Upper lobe of left lung (tissue), 4 donors: Measurements from ENCODE around the gene WNT6.

Experiments used
- EP300 ChIP-seq, 4 donors: sonication (generic); formaldehyde crosslinking; IDR thresholded peaks; one replicate each; pipeline ENCODE4 v1.5.1; 2017; ENCODE audit warnings: antibody characterized with exemption in 4 of 4, control low read depth in 2 of 4
- POLR2A ChIP-seq, 4 donors: fragments of 450-650 bp; IDR thresholded peaks; one replicate each; pipeline ENCODE4 v1.5.1; 2016 to 2017; ENCODE audit warnings: antibody characterized with exemption in 4 of 4, mild to moderate bottlenecking in 2 of 4
- POLR2AphosphoS5 ChIP-seq, 2 donors: sonication (generic); formaldehyde crosslinking; IDR thresholded peaks; one replicate each; pipeline ENCODE4 v1.5.1; 2017; ENCODE audit warnings: antibody characterized with exemption in 2 of 2
- TF ChIP-seq, protein P1 (sequence below), 6 experiments: fragments of 450-650 bp in 4 of 6; fragments of 200-600 bp in 2 of 6; sonication (generic) in 2 of 6; IDR thresholded peaks; one replicate each; pipeline ENCODE4 v1.5.1; 2016 to 2019; ENCODE audit warnings: antibody characterized with exemption in 6 of 6

DNA sequence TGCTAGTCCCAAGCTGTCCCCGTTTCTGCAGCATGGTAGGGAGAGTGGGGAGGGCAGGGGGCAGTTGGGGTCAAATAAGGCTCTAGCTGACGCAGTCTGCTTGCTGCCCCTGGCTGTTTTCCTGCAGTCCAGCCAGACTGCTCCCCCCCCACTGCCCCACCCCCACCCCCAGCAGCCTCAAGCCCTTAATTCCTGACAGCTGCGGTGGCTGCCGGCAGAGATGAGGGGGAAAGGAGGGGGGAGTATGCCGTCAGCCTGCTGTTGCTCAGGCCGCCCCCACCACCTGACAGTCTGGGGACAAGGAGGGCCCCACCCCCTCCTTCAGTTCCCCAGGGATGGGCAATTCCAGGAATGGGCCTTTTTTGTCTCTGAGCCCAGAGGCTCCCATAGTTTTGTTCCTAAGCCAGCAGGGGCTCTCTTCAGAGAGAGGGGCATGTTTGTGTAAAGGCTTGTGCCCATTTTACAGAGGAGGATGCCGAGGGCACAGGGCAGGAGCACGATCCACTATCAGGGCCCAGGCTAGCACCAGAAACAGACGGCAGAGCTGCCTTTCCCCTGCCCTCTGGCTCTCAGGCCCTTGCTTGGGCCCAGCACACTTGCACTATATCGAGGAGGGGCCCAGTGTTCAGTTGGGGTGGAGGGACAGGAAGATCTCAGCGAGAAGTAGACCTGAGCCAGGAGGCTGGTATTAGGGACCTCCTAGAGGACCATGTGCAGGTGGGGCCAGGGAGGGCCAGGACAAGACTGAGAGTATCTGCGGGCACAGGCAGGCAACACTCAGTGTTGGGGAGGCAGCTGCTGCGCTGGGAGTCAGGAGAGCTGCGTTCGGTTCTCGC, 19.5 kb downstream of the WNT6 start:
- TF ChIP-seq POLR2AphosphoS5 (IDR thresholded peaks at IDR 0.05) (no peak), EP300 (IDR thresholded peaks at IDR 0.05) (no peak), POLR2A (IDR thresholded peaks at IDR 0.05) (no peak)
- TF ChIP-seq, protein P1, sequence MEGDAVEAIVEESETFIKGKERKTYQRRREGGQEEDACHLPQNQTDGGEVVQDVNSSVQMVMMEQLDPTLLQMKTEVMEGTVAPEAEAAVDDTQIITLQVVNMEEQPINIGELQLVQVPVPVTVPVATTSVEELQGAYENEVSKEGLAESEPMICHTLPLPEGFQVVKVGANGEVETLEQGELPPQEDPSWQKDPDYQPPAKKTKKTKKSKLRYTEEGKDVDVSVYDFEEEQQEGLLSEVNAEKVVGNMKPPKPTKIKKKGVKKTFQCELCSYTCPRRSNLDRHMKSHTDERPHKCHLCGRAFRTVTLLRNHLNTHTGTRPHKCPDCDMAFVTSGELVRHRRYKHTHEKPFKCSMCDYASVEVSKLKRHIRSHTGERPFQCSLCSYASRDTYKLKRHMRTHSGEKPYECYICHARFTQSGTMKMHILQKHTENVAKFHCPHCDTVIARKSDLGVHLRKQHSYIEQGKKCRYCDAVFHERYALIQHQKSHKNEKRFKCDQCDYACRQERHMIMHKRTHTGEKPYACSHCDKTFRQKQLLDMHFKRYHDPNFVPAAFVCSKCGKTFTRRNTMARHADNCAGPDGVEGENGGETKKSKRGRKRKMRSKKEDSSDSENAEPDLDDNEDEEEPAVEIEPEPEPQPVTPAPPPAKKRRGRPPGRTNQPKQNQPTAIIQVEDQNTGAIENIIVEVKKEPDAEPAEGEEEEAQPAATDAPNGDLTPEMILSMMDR (IDR thresholded peaks at IDR 0.05), result no peak
